RWPE1 (cell line): ENCODE measurements around the gene UVRAG.

ENCODE experiments used
- CTCF ChIA-PET: fragments of 350-600 bp; sonication (Branson Sonifier 250); formaldehyde crosslinking; extraction: SDS; loops from one replicate; lab custom pipeline; 2021; lab: Yijun Ruan, JAX
- POLR2A ChIA-PET: fragments of 400-600 bp; formaldehyde crosslinking; extraction: SDS; loops from one replicate; lab custom pipeline; 2020; ENCODE audit warnings: antibody characterized with exemption; ENCODE audit not compliant: low non-redundant PET; lab: Yijun Ruan, JAX
- DNase-seq: peaks from one replicate; pipeline ENCODE4 v3.0.0; 2012; ENCODE audit warnings: low spot score
- H3K27ac ChIP-seq: fragments of 450-650 bp; 2 replicates; pipeline ENCODE4 v1.5.1; 2017
- CTCF ChIP-seq: fragments of 450-650 bp; conservative IDR thresholded peaks from 2 replicates; pipeline ENCODE4 v1.5.1; 2017; ENCODE audit warnings: low read depth, mild to moderate bottlenecking

The UVRAG gene

GRCh38 chr11:76131671-76132631 lies 316.9 kb downstream of the UVRAG start:
- no peak for DNase-seq
- no peak overlapping the region for H3K27ac ChIP-seq
- TF ChIP-seq CTCF, result no peak
- ChIA-PET POLR2A (no interaction called here), CTCF (interaction anchor here (1.1 to 1.7 kb wide), 2 partner anchors 20 to 76 kb away, joined by 4 to 5 read pairs; no protein-coding TSS in a partner anchor)

DNA sequence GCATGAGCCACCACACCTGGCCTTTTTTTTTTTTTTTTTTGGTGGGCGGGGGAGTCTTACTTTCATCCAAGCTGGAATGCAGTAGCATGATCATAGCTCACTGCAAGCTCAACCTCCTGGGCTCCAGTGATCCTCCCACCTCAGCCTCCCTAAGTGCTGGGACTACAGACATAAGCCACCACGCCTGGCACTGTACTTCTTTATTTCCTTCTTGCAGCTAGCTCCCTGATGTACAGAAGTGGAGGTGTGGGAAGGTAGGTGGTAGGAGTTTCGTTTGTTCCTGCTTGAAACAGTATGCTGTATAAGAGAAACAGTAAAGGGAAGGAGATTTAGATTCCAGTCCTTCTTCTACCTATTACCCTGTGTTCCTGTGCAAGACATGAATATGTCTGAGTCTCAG lies 319.2 kb downstream of the UVRAG start:
- no peak for DNase-seq
- ChIA-PET POLR2A (no interaction called here), CTCF (interaction anchor here (0.8 kb wide), 1 partner anchor 10 kb away, joined by 4 read pairs; no protein-coding TSS in a partner anchor)
- H3K27ac ChIP-seq, result no peak overlapping the region
- no peak for TF ChIP-seq CTCF

- TF ChIP-seq CTCF, result no peak
- POLR2A ChIA-PET, result no interaction called here
- CTCF ChIA-PET, result no interaction called here
- DNase-seq, result no peak
- no peak overlapping the region for H3K27ac ChIP-seq
Measured at GRCh38 chr11:76135491-76135890, 320.5 kb downstream of the UVRAG start.

GRCh38 chr11:76139314-76139713 lies 324.3 kb downstream of the UVRAG start:
- H3K27ac ChIP-seq, result no peak overlapping the region
- CTCF ChIA-PET, result interaction anchor here (0.6 to 0.9 kb wide), 2 partner anchors 9 to 483 kb away, joined by 3 to 5 read pairs; no protein-coding TSS in a partner anchor
- POLR2A ChIA-PET, result no interaction called here
- DNase-seq, result no peak
- no peak for TF ChIP-seq CTCF

- ChIA-PET POLR2A (interaction anchor here (0.5 kb wide), 1 partner anchor 565 kb away, joined by 3 read pairs; no protein-coding TSS in a partner anchor), CTCF (interaction anchor here (0.6 to 1.4 kb wide), 3 partner anchors 11 to 258 kb away, joined by 3 to 8 read pairs (median 3); no protein-coding TSS in a partner anchor)
- no peak for DNase-seq
- no peak for TF ChIP-seq CTCF
- no peak overlapping the region for H3K27ac ChIP-seq
Measured at GRCh38 chr11:76140912-76141574, 326.0 kb downstream of the UVRAG start.

DNA sequence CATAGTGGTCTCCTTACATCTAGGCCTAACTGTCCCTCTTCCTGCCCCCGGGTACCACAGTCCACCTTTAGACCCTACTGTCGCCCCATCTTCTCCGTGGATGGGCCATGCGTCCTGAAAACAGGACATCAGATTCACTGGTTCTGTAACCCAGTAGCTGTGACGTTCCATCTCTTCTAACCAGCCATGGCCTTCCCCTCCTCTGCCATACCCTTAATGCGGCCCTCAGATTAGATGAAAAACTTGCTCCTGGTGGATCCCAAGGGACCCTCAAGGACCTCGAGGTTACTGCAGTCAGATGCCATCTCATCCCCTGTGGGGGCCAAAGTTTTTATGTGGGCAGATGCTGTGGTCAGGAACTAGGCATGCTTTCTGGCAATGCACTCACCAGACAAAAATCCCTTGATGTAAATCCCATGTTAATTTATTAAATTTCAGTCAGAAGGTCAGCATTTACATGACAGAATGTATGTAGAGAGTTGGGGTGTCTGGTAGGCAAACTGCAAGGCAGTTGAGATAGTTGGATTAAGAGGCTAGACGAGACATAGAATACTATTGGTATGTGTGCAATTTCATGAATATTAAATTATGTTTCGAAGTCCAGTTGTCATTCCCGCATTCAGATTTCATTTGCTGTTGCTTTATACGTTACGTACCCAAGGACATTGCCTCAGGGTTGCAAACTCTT lies 327.0 kb downstream of the UVRAG start:
- no peak for TF ChIP-seq CTCF
- no peak for DNase-seq
- ChIA-PET POLR2A (no interaction called here), CTCF (interaction anchor here (0.6 to 1.3 kb wide), 2 partner anchors 10 to 259 kb away, joined by 3 read pairs; no protein-coding TSS in a partner anchor)
- H3K27ac ChIP-seq, result no peak overlapping the region
